ENCODE results near the gene GBGT1. TPM values are rescaled to one million over a fixed set of nuclear protein-coding genes. Genes with fewer than 3 reads are reported as not detected.

The GBGT1 gene
- total and polyA plus RNA-seq, 2 of the 4 experiments (the other 2 are of a cell fraction) = 1.8 to 3.2 TPM

- H3K18ac ChIP-seq (ENCODE audit: low read depth, low read length) = no peak overlapping the region
- H2BK15ac ChIP-seq (ENCODE audit: low read depth, low read length) = no peak overlapping the region
- no CpG with 5 or more reads among the region's 5 CpGs for WGBS, 2 experiments (ENCODE audit: extremely low coverage in 2 of 2, insufficient read length in 1 of 2)
- ChIA-PET CTCF (interaction anchor here (1.0 kb wide), 1 partner anchor 144 kb away, joined by 3 read pairs; no protein-coding TSS in a partner anchor), POLR2A (ENCODE audit: unreplicated experiment) (no interaction called here)
- H3K4me3 ChIP-seq (ENCODE audit: insufficient read depth, low read depth, low read length) = no peak overlapping the region
- no peak overlapping the region for H2AK5ac ChIP-seq (ENCODE audit: low read depth, low read length)
- no peak overlapping the region for H3K14ac ChIP-seq (replicated peaks; ENCODE audit: low read depth, low read length)
- H4K5ac ChIP-seq (ENCODE audit: low read depth, low read length) = no peak overlapping the region
- no peak overlapping the region for H3K27ac ChIP-seq (ENCODE audit: insufficient read depth, low read length)
- H2AK9ac ChIP-seq (replicated peaks; ENCODE audit: low read depth, low read length, poor library complexity) = no peak overlapping the region
- no peak overlapping the region for H4K91ac ChIP-seq (ENCODE audit: insufficient read depth, low read depth, low read length)
- H3K79me1 ChIP-seq (ENCODE audit: low read depth in 1 of 2, low read length in 2 of 2) = no peaks in the 10 kb centered on the region
- no peak overlapping the region for H4K8ac ChIP-seq (ENCODE audit: low read depth in 2 of 2, low read length in 2 of 2)
- intact Hi-C loops (cut with micrococcal nuclease) (loop anchor here (2.0 kb wide), 1 partner anchor 78 kb away; no protein-coding TSS in a partner anchor), in situ Hi-C loops (cut with MboI; ENCODE audit: low sequenced_read_pairs) (no loop called here), dilution Hi-C loops (cut with HindIII; ENCODE audit: low sequenced_read_pairs, unreplicated experiment) (no loop called here)
- no peak overlapping the region for H2AFZ ChIP-seq (replicated peaks; ENCODE audit: low read length, poor library complexity)
- H2BK20ac ChIP-seq (ENCODE audit: low read depth, low read length) = no peak overlapping the region
- H3K23ac ChIP-seq (ENCODE audit: low read depth, low read length) = no peak overlapping the region
- no peak overlapping the region for H2BK5ac ChIP-seq (ENCODE audit: low read depth, low read length, poor library complexity, severe bottlenecking)
- no peaks in the 10 kb centered on the region for H3K4me1 ChIP-seq (ENCODE audit: control insufficient read depth, insufficient read depth, low read length)
- H3K36me3 ChIP-seq (ENCODE audit: control insufficient read depth, insufficient read depth, low read length) = no peaks in the 10 kb centered on the region
- no peaks in the 10 kb centered on the region for H3K9me1 ChIP-seq (ENCODE audit: insufficient read depth, low read length)
- H2BK120ac ChIP-seq (ENCODE audit: low read depth, low read length) = no peak overlapping the region
- H3K56ac ChIP-seq (ENCODE audit: extremely low read depth, insufficient read depth, low read length) = no peak overlapping the region
- BruUV-seq (replicated peaks) = no TSS peak
- no peak for TF ChIP-seq RFX5 (IDR thresholded peaks at IDR 0.05; ENCODE audit: low read depth, low read length)
- no peak for TF ChIP-seq CEBPB (IDR thresholded peaks at IDR 0.05; ENCODE audit: low read depth, low read length)
- no peak for TF ChIP-seq CTCF (conservative IDR thresholded peaks at IDR 0.05; ENCODE audit: low read depth, low read length)
- TF ChIP-seq FOS (IDR thresholded peaks at IDR 0.05; ENCODE audit: low read depth, low read length) = no peak
- TF ChIP-seq BHLHE40 (IDR thresholded peaks at IDR 0.05; ENCODE audit: low read depth, low read length) = no peak
- no peak for TF ChIP-seq RCOR1 (IDR thresholded peaks at IDR 0.05; ENCODE audit: insufficient replicate concordance, low read length)
- TF ChIP-seq RAD21 (IDR thresholded peaks at IDR 0.05; ENCODE audit: low read length) = no peak
- TF ChIP-seq MAZ (IDR thresholded peaks at IDR 0.05; ENCODE audit: borderline replicate concordance, low read depth, low read length) = no peak
- TF ChIP-seq ELK1 (IDR thresholded peaks at IDR 0.05; ENCODE audit: borderline replicate concordance, low read depth, low read length) = no peak
- TF ChIP-seq CHD1 (IDR thresholded peaks at IDR 0.05; ENCODE audit: low read depth, low read length) = no peak
- no peak for TF ChIP-seq SMC3 (IDR thresholded peaks at IDR 0.05; ENCODE audit: low read depth, low read length)
- H3K4me2 ChIP-seq (ENCODE audit: low read depth, low read length) = no peak overlapping the region
- no peak overlapping the region for H3K9ac ChIP-seq (ENCODE audit: low read depth, low read length)
- no peaks in the 10 kb centered on the region for H3K9me3 ChIP-seq (ENCODE audit: control insufficient read depth, insufficient read depth, low read length)
- no peaks in the 10 kb centered on the region for H4K20me1 ChIP-seq (ENCODE audit: insufficient read depth, low read length)
- H3K27me3 ChIP-seq (ENCODE audit: control insufficient read depth, insufficient read depth, low read length) = peaks cover 40% of the 10 kb centered on the region
- no peak overlapping the region for H3K4ac ChIP-seq (ENCODE audit: low read depth, low read length)
- ATAC-seq (ENCODE audit: low read depth) (no peak), DNase-seq (no peak)
Observed at GRCh38 chr9:133180953-133181352, 17.2 kb upstream of the GBGT1 start.
